Esophagus muscularis mucosa (tissue), 3 donors: ENCODE measurements around the gene UBR2.

Source experiments
- CTCF ChIP-seq, 3 experiments: fragments of 200-600 bp in 2 of 3; fragments of 450-650 bp in 1 of 3; sonication (generic) in 2 of 3; IDR thresholded peaks; one replicate each; pipeline ENCODE4 v1.5.1; 2017 to 2019; ENCODE audit warnings: antibody characterized with exemption in 3 of 3, mild to moderate bottlenecking in 2 of 3, moderate library complexity in 1 of 3
- POLR2A ChIP-seq: fragments of 450-650 bp; IDR thresholded peaks from one replicate; pipeline ENCODE4 v1.6.1; 2017; ENCODE audit warnings: antibody characterized with exemption, moderate library complexity, mild to moderate bottlenecking, low read depth
- POLR2AphosphoS5 ChIP-seq, 2 donors: sonication (generic); formaldehyde crosslinking; IDR thresholded peaks; one replicate each; pipeline ENCODE4 v1.6.1; 2017; ENCODE audit warnings: antibody characterized with exemption in 2 of 2

GRCh38 chr6:42720739-42721138, 156.9 kb downstream of the UBR2 start:
- TF ChIP-seq CTCF (IDR thresholded peaks at IDR 0.05), result no peak
- no peak for TF ChIP-seq POLR2A
- no peak for TF ChIP-seq POLR2AphosphoS5 (IDR thresholded peaks at IDR 0.05)
